H9 (cell line): ENCODE results near the gene DCDC2C. TPM values are rescaled to one million over a fixed set of nuclear protein-coding genes. Genes with fewer than 3 reads are reported as not detected.

Experiments
- DNase-seq: peaks from one replicate; pipeline ENCODE4 v3.0.0-alpha.2; 2017
- H2AFZ ChIP-seq: one replicate; pipeline ENCODE4 v1.6.1; 2013; ENCODE audit warnings: mild to moderate bottlenecking, low read length, control low read depth, moderate library complexity
- H2AK5ac ChIP-seq: 2 replicates; pipeline ENCODE4 v1.6.1; 2013; ENCODE audit warnings: low read length, control low read depth, mixed read lengths; ENCODE audit not compliant: insufficient read length
- H2BK120ac ChIP-seq: one replicate; pipeline ENCODE4 v1.6.1; 2013; ENCODE audit warnings: low read depth, mild to moderate bottlenecking, low read length, control low read depth, inconsistent platforms; ENCODE audit not compliant: poor library complexity, severe bottlenecking
- H2BK12ac ChIP-seq: 2 replicates; pipeline ENCODE4 v1.6.1; 2013; ENCODE audit warnings: low read length, control low read depth, mixed read lengths, low read depth; ENCODE audit not compliant: insufficient read length
- H2BK15ac ChIP-seq: 2 replicates; pipeline ENCODE4 v1.6.1; 2013; ENCODE audit warnings: low read depth, low read length, control low read depth
- H2BK20ac ChIP-seq: one replicate; pipeline ENCODE4 v1.6.1; 2013; ENCODE audit warnings: low read depth, mild to moderate bottlenecking, low read length, control low read depth, inconsistent platforms; ENCODE audit not compliant: poor library complexity, severe bottlenecking
- H2BK5ac ChIP-seq: 2 replicates; pipeline ENCODE4 v1.6.1; 2013; ENCODE audit warnings: low read length, control low read depth, mixed read lengths; ENCODE audit not compliant: insufficient read length
- H3K14ac ChIP-seq: 2 replicates; pipeline ENCODE4 v1.6.1; 2013; ENCODE audit warnings: low read length, control low read depth; ENCODE audit not compliant: insufficient read depth
- H3K18ac ChIP-seq: 2 replicates; pipeline ENCODE4 v1.6.1; 2013; ENCODE audit warnings: low read depth, mild to moderate bottlenecking, mixed read lengths, low read length, control low read depth; ENCODE audit not compliant: insufficient read length
- H3K23ac ChIP-seq: 2 replicates; pipeline ENCODE4 v1.6.1; 2013; ENCODE audit warnings: low read length, control low read depth, mixed read lengths, low read depth; ENCODE audit not compliant: insufficient read length
- H3K23me2 ChIP-seq: 2 replicates; pipeline ENCODE4 v1.6.1; 2013; ENCODE audit warnings: low read depth, mild to moderate bottlenecking, mixed read lengths, low read length, control low read depth; ENCODE audit not compliant: insufficient read length, poor library complexity, severe bottlenecking
- H3K27ac ChIP-seq: 2 replicates; pipeline ENCODE4 v1.5.1; 2013; ENCODE audit warnings: low read length, control low read depth, mixed read lengths, low read depth; ENCODE audit not compliant: insufficient read length
- H3K27me3 ChIP-seq: 2 replicates; pipeline ENCODE4 v1.6.1; 2013; ENCODE audit warnings: low read length, control low read depth, inconsistent platforms; ENCODE audit not compliant: insufficient read depth
- H3K4ac ChIP-seq: 2 replicates; pipeline ENCODE4 v1.6.1; 2013; ENCODE audit warnings: low read depth, mild to moderate bottlenecking, control low read depth, inconsistent platforms, low read length, moderate library complexity
- H3K4me1 ChIP-seq: 2 replicates; pipeline ENCODE4 v1.6.1; 2013; ENCODE audit warnings: low read length, control low read depth, inconsistent platforms; ENCODE audit not compliant: insufficient read depth
- H3K4me2 ChIP-seq: 2 replicates; pipeline ENCODE4 v1.6.1; 2013; ENCODE audit warnings: low read length, control low read depth, mixed read lengths; ENCODE audit not compliant: insufficient read length, insufficient read depth
- H3K56ac ChIP-seq: 2 replicates; pipeline ENCODE4 v1.6.1; 2013; ENCODE audit warnings: low read depth, mild to moderate bottlenecking, mixed read lengths, low read length, control low read depth; ENCODE audit not compliant: insufficient read length
- H3K79me1 ChIP-seq: 2 replicates; pipeline ENCODE4 v1.6.1; 2013; ENCODE audit warnings: low read depth, mild to moderate bottlenecking, moderate library complexity, low read length, control low read depth, inconsistent platforms; ENCODE audit not compliant: insufficient read depth, poor library complexity, severe bottlenecking
- H3K79me2 ChIP-seq: 2 replicates; pipeline ENCODE4 v1.6.1; 2013; ENCODE audit warnings: low read length, control low read depth, inconsistent platforms; ENCODE audit not compliant: insufficient read depth
- H3K9ac ChIP-seq: 2 replicates; pipeline ENCODE4 v1.6.1; 2013; ENCODE audit warnings: low read length, control low read depth, mixed read lengths; ENCODE audit not compliant: insufficient read length; ENCODE audit errors: extremely low read depth
- H3K9me3 ChIP-seq: one replicate; pipeline ENCODE4 v1.6.1; 2013; ENCODE audit warnings: low read depth, low read length, inconsistent platforms; ENCODE audit not compliant: control insufficient read depth
- H3T11ph ChIP-seq: one replicate; pipeline ENCODE4 v1.6.1; 2013; ENCODE audit warnings: mild to moderate bottlenecking, low read length, control low read depth, inconsistent platforms
- H4K20me1 ChIP-seq: one replicate; pipeline ENCODE4 v1.6.1; 2013; ENCODE audit not compliant: control insufficient read depth, insufficient read length, insufficient read depth
- H4K5ac ChIP-seq: 2 replicates; pipeline ENCODE4 v1.6.1; 2013; ENCODE audit warnings: low read depth, mild to moderate bottlenecking, mixed read lengths, low read length, control low read depth; ENCODE audit not compliant: insufficient read length
- H4K8ac ChIP-seq: replicated peaks from 2 replicates; pipeline ENCODE4 v1.6.1; 2013; ENCODE audit warnings: low read length, control low read depth, mixed read lengths, low read depth; ENCODE audit not compliant: insufficient read length
- H4K91ac ChIP-seq: 2 replicates; pipeline ENCODE4 v1.6.1; 2013; ENCODE audit warnings: low read depth, mild to moderate bottlenecking, moderate library complexity, mixed read lengths, low read length, control low read depth; ENCODE audit not compliant: insufficient read length
- H3K27ac Mint-ChIP-seq, 3 experiments: 2 replicates in 2 of 3; 3 replicates in 1 of 3; pipeline ENCODE4 v1.8.0; 2020 to 2021; ENCODE audit warnings: mixed read lengths in 3 of 3, mild to moderate bottlenecking in 1 of 3, moderate library complexity in 1 of 3
- H3K27me3 Mint-ChIP-seq: 2 replicates; pipeline ENCODE4 v1.8.0; 2021; ENCODE audit warnings: low read depth, mild to moderate bottlenecking, moderate library complexity, mixed read lengths
- H3K36me3 Mint-ChIP-seq, 3 experiments: 2 replicates in 2 of 3; 3 replicates in 1 of 3; pipeline ENCODE4 v1.8.0; 2020 to 2021; ENCODE audit warnings: low read depth in 3 of 3, mixed read lengths in 3 of 3; ENCODE audit not compliant: insufficient read depth in 1 of 3
- H3K4me1 Mint-ChIP-seq, 2 experiments: 2 replicates each; pipeline ENCODE4 v1.8.0; 2020; ENCODE audit warnings: mixed read lengths in 2 of 2
- H3K4me3 Mint-ChIP-seq, 2 experiments: 2 replicates in 1 of 2; 3 replicates in 1 of 2; pipeline ENCODE4 v1.8.0; 2020 to 2021; ENCODE audit warnings: mild to moderate bottlenecking in 2 of 2, mixed read lengths in 2 of 2, moderate library complexity in 1 of 2
- H3K9me3 Mint-ChIP-seq, 2 experiments: 2 replicates in 1 of 2; 3 replicates in 1 of 2; pipeline ENCODE4 v1.8.0; 2020; ENCODE audit warnings: mild to moderate bottlenecking in 2 of 2, mixed read lengths in 2 of 2, moderate library complexity in 1 of 2
- WGBS: extraction: QIAGEN DNeasy Blood & Tissue Kit; methylation state at CpG from one replicate; pipeline ENCODE4 v1.1.7; 2013; ENCODE audit warnings: missing lambda C conversion rate, low lambda C conversion rate, mixed read lengths; ENCODE audit not compliant: insufficient read length; ENCODE audit errors: extremely low coverage; 5-methylcytosine and 5-hydroxymethylcytosine counted together
- total RNA-seq: library from RNA; stranded (reverse); gene quantifications from 2 replicates; pipeline ENCODE4 v1.2.1, GENCODE V29; 2021
- TF ChIP-seq, protein P1 (sequence below): fragments of 200-600 bp; sonication (generic); conservative IDR thresholded peaks from 3 replicates; pipeline ENCODE4 v1.8.0; 2021; ENCODE audit warnings: antibody characterized with exemption, mild to moderate bottlenecking

The DCDC2C gene
- total RNA-seq, 1 experiment from 2014 or later, result not detected

DNA sequence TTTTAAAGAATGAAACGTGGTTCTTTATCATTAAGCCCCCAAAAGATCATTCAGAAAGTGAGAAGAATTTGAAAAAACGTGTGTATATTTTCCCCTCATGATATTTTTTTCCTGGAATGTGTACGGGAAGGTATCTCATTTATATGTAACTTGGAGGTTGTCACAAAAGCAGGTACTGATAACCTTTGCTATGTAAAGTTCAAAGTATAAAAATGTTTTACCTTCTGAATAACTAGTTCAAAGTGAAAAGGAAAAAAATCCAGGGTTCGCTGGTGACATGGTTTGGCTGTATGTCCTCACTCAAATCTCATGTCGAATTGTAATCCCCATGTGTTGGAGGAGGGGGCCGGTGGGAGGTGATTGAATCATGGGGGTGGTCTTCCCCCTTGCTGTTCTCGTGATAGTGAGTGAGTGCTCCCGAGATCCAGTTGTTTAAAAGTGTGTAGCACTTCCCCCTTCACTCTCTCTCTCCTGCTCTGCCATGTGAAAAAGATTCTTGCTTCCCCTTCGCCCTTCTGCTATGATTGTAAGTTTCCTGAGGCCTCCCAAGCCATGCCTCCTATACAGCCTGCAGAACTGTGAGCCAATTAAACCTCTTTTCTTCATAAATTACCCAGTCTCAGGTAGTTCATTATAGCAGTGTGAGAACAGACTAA is 144.2 kb downstream of the DCDC2C start:
- H3K18ac ChIP-seq, result no peak overlapping the region
- H4K91ac ChIP-seq, result no peak overlapping the region
- H2BK5ac ChIP-seq, result no peak overlapping the region
- H4K20me1 ChIP-seq, result no peaks in the 10 kb centered on the region
- no peaks in the 10 kb centered on the region for H3K23me2 ChIP-seq
- no peak overlapping the region for H3T11ph ChIP-seq
- Mint-ChIP-seq H3K27ac (no peak overlapping the region), H3K36me3 (peaks cover 4 to 24% (median 7%) of the 10 kb centered on the region in 3 experiments), H3K9me3 (peaks cover 13 to 22% of the 10 kb centered on the region in 2 experiments), H3K4me3 (no peak overlapping the region), H3K4me1 (peaks cover 7% of the 10 kb centered on the region in 2 experiments), H3K27me3 (no peaks in the 10 kb centered on the region)
- TF ChIP-seq, protein P1, sequence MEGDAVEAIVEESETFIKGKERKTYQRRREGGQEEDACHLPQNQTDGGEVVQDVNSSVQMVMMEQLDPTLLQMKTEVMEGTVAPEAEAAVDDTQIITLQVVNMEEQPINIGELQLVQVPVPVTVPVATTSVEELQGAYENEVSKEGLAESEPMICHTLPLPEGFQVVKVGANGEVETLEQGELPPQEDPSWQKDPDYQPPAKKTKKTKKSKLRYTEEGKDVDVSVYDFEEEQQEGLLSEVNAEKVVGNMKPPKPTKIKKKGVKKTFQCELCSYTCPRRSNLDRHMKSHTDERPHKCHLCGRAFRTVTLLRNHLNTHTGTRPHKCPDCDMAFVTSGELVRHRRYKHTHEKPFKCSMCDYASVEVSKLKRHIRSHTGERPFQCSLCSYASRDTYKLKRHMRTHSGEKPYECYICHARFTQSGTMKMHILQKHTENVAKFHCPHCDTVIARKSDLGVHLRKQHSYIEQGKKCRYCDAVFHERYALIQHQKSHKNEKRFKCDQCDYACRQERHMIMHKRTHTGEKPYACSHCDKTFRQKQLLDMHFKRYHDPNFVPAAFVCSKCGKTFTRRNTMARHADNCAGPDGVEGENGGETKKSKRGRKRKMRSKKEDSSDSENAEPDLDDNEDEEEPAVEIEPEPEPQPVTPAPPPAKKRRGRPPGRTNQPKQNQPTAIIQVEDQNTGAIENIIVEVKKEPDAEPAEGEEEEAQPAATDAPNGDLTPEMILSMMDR, result no peak
- H4K5ac ChIP-seq, result no peak overlapping the region
- no peak overlapping the region for H3K14ac ChIP-seq
- no peak overlapping the region for H3K27ac ChIP-seq
- H3K79me2 ChIP-seq, result no peaks in the 10 kb centered on the region
- no peak for DNase-seq
- H3K23ac ChIP-seq, result no peak overlapping the region
- H2AK5ac ChIP-seq, result no peak overlapping the region
- H2BK20ac ChIP-seq, result no peak overlapping the region
- WGBS, result no CpG with 5 or more reads among the region's 9 CpGs
- H3K4ac ChIP-seq, result no peak overlapping the region
- no peak overlapping the region for H3K9ac ChIP-seq
- no peak overlapping the region for H4K8ac ChIP-seq
- no peak overlapping the region for H2AFZ ChIP-seq
- H3K56ac ChIP-seq, result no peak overlapping the region
- no peak overlapping the region for H2BK120ac ChIP-seq
- no peak overlapping the region for H2BK15ac ChIP-seq
- no peak overlapping the region for H2BK12ac ChIP-seq
- no peaks in the 10 kb centered on the region for H3K27me3 ChIP-seq
- no peak overlapping the region for H3K4me2 ChIP-seq
- H3K79me1 ChIP-seq, result no peaks in the 10 kb centered on the region
- no peaks in the 10 kb centered on the region for H3K4me1 ChIP-seq
- no peaks in the 10 kb centered on the region for H3K9me3 ChIP-seq
